ENCODE data around the gene EI24. TPM values are rescaled to one million over a fixed set of nuclear protein-coding genes. Genes with fewer than 3 reads are reported as not detected.

EI24 gene
- total RNA-seq, 1 experiment from 2014 or later, result 193 TPM

DNA sequence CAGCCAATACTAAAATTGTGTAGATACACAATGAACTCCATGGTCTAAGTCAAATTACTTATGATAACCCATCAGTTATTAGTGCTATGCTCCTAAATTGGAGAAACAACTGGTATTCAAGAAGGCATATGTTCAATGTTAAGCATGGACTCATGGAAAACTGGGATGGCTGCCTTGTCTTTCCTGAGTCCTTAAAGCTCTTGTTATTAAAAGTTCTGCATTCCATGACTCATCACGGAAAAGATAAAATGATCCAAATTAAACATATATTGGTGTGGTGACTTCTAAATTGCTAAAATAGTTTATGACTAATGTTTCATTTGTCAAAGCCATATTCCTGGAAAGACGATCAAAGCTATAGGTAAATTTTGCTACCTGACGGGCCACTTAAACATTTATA, 9.4 kb upstream of the EI24 start:
- no peak overlapping the region for H3K27ac ChIP-seq (ENCODE audit: low read length)
- intact Hi-C loops (cut with micrococcal nuclease; ENCODE audit: unreplicated experiment) (no loop called here), in situ Hi-C loops (cut with HindIII; ENCODE audit: low pct_unique_long_range_greater_than_20kb, low sequenced_read_pairs) (no loop called here)
- no peak for DNase-seq (ENCODE audit: low read depth, low spot score)
- BruUV-seq (replicated peaks), result no TSS peak
- POLR2A ChIA-PET, result no interaction called here
- H3K4me3 ChIP-seq (ENCODE audit: low read depth in 2 of 2, low read length in 2 of 2), result no peak overlapping the region
- H3K4me1 ChIP-seq (ENCODE audit: control insufficient read depth, insufficient read depth, low read length), result no peaks in the 10 kb centered on the region
- TF ChIP-seq, protein P1, sequence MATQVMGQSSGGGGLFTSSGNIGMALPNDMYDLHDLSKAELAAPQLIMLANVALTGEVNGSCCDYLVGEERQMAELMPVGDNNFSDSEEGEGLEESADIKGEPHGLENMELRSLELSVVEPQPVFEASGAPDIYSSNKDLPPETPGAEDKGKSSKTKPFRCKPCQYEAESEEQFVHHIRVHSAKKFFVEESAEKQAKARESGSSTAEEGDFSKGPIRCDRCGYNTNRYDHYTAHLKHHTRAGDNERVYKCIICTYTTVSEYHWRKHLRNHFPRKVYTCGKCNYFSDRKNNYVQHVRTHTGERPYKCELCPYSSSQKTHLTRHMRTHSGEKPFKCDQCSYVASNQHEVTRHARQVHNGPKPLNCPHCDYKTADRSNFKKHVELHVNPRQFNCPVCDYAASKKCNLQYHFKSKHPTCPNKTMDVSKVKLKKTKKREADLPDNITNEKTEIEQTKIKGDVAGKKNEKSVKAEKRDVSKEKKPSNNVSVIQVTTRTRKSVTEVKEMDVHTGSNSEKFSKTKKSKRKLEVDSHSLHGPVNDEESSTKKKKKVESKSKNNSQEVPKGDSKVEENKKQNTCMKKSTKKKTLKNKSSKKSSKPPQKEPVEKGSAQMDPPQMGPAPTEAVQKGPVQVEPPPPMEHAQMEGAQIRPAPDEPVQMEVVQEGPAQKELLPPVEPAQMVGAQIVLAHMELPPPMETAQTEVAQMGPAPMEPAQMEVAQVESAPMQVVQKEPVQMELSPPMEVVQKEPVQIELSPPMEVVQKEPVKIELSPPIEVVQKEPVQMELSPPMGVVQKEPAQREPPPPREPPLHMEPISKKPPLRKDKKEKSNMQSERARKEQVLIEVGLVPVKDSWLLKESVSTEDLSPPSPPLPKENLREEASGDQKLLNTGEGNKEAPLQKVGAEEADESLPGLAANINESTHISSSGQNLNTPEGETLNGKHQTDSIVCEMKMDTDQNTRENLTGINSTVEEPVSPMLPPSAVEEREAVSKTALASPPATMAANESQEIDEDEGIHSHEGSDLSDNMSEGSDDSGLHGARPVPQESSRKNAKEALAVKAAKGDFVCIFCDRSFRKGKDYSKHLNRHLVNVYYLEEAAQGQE (IDR thresholded peaks at IDR 0.05; ENCODE audit: insufficient read depth in 1 of 2, low read depth in 2 of 2, low read length in 1 of 2), result no peak
- TF ChIP-seq POLR2AphosphoS5 (IDR thresholded peaks at IDR 0.05; ENCODE audit: low read depth, low read length) (no peak), TCF7L2 (IDR thresholded peaks at IDR 0.05; ENCODE audit: low read depth, low read length) (no peak)
- TF ChIP-seq, protein P2, sequence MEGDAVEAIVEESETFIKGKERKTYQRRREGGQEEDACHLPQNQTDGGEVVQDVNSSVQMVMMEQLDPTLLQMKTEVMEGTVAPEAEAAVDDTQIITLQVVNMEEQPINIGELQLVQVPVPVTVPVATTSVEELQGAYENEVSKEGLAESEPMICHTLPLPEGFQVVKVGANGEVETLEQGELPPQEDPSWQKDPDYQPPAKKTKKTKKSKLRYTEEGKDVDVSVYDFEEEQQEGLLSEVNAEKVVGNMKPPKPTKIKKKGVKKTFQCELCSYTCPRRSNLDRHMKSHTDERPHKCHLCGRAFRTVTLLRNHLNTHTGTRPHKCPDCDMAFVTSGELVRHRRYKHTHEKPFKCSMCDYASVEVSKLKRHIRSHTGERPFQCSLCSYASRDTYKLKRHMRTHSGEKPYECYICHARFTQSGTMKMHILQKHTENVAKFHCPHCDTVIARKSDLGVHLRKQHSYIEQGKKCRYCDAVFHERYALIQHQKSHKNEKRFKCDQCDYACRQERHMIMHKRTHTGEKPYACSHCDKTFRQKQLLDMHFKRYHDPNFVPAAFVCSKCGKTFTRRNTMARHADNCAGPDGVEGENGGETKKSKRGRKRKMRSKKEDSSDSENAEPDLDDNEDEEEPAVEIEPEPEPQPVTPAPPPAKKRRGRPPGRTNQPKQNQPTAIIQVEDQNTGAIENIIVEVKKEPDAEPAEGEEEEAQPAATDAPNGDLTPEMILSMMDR (IDR thresholded peaks at IDR 0.05), result no peak
- H3K27me3 ChIP-seq (ENCODE audit: control insufficient read depth, insufficient read depth, low read length), result no peaks in the 10 kb centered on the region
- no peaks in the 10 kb centered on the region for H3K36me3 ChIP-seq (ENCODE audit: control insufficient read depth, insufficient read depth, low read length)
- H3K9me3 ChIP-seq (ENCODE audit: control insufficient read depth, insufficient read depth, low read depth, low read length), result no peaks in the 10 kb centered on the region
- CTCF ChIA-PET, result interaction anchor here (0.7 kb wide), 1 partner anchor 47 kb away, joined by 4 read pairs; no protein-coding TSS in a partner anchor
- ATAC-seq, result no peak

DNA sequence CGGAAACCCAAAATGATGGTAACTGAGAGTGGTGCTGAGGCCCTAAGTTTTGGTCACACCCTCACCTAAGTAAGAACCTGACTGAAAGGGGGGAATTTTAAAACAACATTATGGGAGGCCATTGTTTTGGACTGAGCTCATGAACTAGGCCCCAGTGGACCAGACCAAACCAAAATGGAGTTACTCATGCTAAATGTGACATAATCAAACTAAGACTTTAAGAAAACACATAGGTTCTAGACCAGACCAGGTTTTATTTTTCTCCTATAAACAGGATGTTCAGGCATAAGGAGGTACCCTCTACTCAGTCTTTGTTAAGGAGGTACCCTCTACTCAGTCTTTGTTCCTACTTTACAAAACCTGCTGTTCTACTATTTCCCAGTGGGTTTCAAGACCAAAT, 7.4 kb upstream of the EI24 start:
- no peaks in the 10 kb centered on the region for H3K4me1 ChIP-seq (ENCODE audit: control insufficient read depth, insufficient read depth, low read length)
- no peaks in the 10 kb centered on the region for H3K27me3 ChIP-seq (ENCODE audit: control insufficient read depth, insufficient read depth, low read length)
- H3K9me3 ChIP-seq (ENCODE audit: control insufficient read depth, insufficient read depth, low read depth, low read length), result no peaks in the 10 kb centered on the region
- no peak for TF ChIP-seq SIN3A (IDR thresholded peaks at IDR 0.05; ENCODE audit: borderline replicate concordance, insufficient read depth, low read depth, low read length)
- TF ChIP-seq POLR2AphosphoS5 (IDR thresholded peaks at IDR 0.05; ENCODE audit: low read depth, low read length), result no peak
- TF ChIP-seq, protein P1 (IDR thresholded peaks at IDR 0.05; ENCODE audit: insufficient read depth in 1 of 2, low read depth in 2 of 2, low read length in 1 of 2), result no peak
- TF ChIP-seq, protein P2 (IDR thresholded peaks at IDR 0.05), result no peak
- no peak for TF ChIP-seq TCF7L2 (IDR thresholded peaks at IDR 0.05; ENCODE audit: low read depth, low read length)
- no peaks in the 10 kb centered on the region for H3K36me3 ChIP-seq (ENCODE audit: control insufficient read depth, insufficient read depth, low read length)
- BruUV-seq (replicated peaks), result no TSS peak
- ChIA-PET POLR2A (no interaction called here), CTCF (no interaction called here)
- intact Hi-C loops (cut with micrococcal nuclease; ENCODE audit: unreplicated experiment) (no loop called here), in situ Hi-C loops (cut with HindIII; ENCODE audit: low pct_unique_long_range_greater_than_20kb, low sequenced_read_pairs) (no loop called here)
- DNase-seq (ENCODE audit: low read depth, low spot score) (no peak), ATAC-seq (no peak)
- no peak overlapping the region for H3K27ac ChIP-seq (ENCODE audit: low read length)
- H3K4me3 ChIP-seq (ENCODE audit: low read depth in 2 of 2, low read length in 2 of 2), result no peak overlapping the region
